ENCODE results near the gene NUP153. TPM values are rescaled to one million over a fixed set of nuclear protein-coding genes. Genes with fewer than 3 reads are reported as not detected.

The NUP153 gene
- polyA plus RNA-seq, 1 of the 3 experiments (the other 2 are of a cell fraction): 10.5 TPM

- Histone ChIP-seq H4K20me1 (ENCODE audit: insufficient read depth) (no peaks in the 10 kb centered on the region), H3K4me3 (ENCODE audit: low read depth in 2 of 2, low read length in 1 of 2) (no peak overlapping the region), H3K4me1 (ENCODE audit: control insufficient read depth in 1 of 2, insufficient read depth in 2 of 2, low read depth in 1 of 2, low read length in 1 of 2) (no peaks in the 10 kb centered on the region), H3K36me3 (replicated peaks in 1 of 2; ENCODE audit: control insufficient read depth in 1 of 2, insufficient read depth in 2 of 2, low read length in 1 of 2) (peaks cover 70 to 84% of the 10 kb centered on the region in 2 experiments), H2AFZ (ENCODE audit: low read depth) (no peak overlapping the region), H3K9me2 (no peaks in the 10 kb centered on the region), H3K9ac (no peak overlapping the region), H3K79me2 (ENCODE audit: insufficient read depth) (peaks cover 69% of the 10 kb centered on the region), H3K27ac (ENCODE audit: low read depth in 2 of 2, low read length in 1 of 2) (no peak overlapping the region; a peak in 1 of 4 replicates), H3K27me3 (ENCODE audit: insufficient read depth) (no peaks in the 10 kb centered on the region), H3F3A (replicated peaks; ENCODE audit: insufficient read depth) (peaks cover 11% of the 10 kb centered on the region), H3K4me2 (no peak overlapping the region), H3K9me3 (no peaks in the 10 kb centered on the region)
- WGBS (ENCODE audit: low lambda C conversion rate): 97% methylated on average over 1 of the region's 1 CpG
- POLR2A ChIA-PET: no interaction called here
- no peak for TF ChIP-seq GATA2 (CRISPR knock-in tag; IDR thresholded peaks at IDR 0.05)
- TF ChIP-seq, protein P1, sequence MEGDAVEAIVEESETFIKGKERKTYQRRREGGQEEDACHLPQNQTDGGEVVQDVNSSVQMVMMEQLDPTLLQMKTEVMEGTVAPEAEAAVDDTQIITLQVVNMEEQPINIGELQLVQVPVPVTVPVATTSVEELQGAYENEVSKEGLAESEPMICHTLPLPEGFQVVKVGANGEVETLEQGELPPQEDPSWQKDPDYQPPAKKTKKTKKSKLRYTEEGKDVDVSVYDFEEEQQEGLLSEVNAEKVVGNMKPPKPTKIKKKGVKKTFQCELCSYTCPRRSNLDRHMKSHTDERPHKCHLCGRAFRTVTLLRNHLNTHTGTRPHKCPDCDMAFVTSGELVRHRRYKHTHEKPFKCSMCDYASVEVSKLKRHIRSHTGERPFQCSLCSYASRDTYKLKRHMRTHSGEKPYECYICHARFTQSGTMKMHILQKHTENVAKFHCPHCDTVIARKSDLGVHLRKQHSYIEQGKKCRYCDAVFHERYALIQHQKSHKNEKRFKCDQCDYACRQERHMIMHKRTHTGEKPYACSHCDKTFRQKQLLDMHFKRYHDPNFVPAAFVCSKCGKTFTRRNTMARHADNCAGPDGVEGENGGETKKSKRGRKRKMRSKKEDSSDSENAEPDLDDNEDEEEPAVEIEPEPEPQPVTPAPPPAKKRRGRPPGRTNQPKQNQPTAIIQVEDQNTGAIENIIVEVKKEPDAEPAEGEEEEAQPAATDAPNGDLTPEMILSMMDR (IDR thresholded peaks at IDR 0.05): no peak
- CTCF ChIA-PET: interaction anchor here (4.3 kb wide), 1 partner anchor 15 kb away, joined by 16 read pairs; no protein-coding TSS in a partner anchor
- no peak for DNase-seq
Measured at GRCh38 chr6:17624396-17624795, 82.3 kb downstream of the NUP153 start.

DNA sequence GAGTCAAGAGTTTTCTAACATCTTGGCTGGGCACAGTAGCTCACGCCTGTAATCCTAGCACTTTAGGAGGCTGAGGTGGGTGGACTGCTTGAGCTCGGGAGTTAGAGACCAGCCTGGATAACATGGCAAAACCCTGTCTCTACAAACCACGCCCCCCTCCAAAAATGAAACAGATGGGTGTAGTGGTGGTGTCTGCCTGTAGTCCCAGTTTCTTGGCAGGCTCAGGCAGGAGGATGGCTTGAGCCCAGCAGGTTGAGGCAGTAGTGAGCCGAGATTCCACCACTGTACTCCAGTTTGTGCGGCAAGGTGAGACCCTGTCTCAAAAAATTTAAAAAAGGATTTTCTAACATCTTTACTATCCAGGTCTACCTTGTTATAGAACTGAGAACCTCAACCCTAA is 84.6 kb downstream of the NUP153 start:
- peaks cover 53 to 79% of the 10 kb centered on the region in 2 experiments for H3K36me3 ChIP-seq (replicated peaks in 1 of 2; ENCODE audit: control insufficient read depth in 1 of 2, insufficient read depth in 2 of 2, low read length in 1 of 2)

More for the DNA sequence above, 84.6 kb downstream of the NUP153 start:
- Histone ChIP-seq H3K4me1 (ENCODE audit: control insufficient read depth in 1 of 2, insufficient read depth in 2 of 2, low read depth in 1 of 2, low read length in 1 of 2) (no peaks in the 10 kb centered on the region), H3F3A (replicated peaks; ENCODE audit: insufficient read depth) (peaks cover 11% of the 10 kb centered on the region), H3K4me3 (ENCODE audit: low read depth in 2 of 2, low read length in 1 of 2) (no peak overlapping the region), H3K9me3 (no peaks in the 10 kb centered on the region), H3K4me2 (no peak overlapping the region), H3K9ac (no peak overlapping the region), H3K9me2 (no peaks in the 10 kb centered on the region), H3K79me2 (ENCODE audit: insufficient read depth) (peaks cover 74% of the 10 kb centered on the region), H4K20me1 (ENCODE audit: insufficient read depth) (no peaks in the 10 kb centered on the region), H3K27me3 (ENCODE audit: insufficient read depth) (no peaks in the 10 kb centered on the region), H2AFZ (ENCODE audit: low read depth) (no peak overlapping the region), H3K27ac (ENCODE audit: low read depth in 2 of 2, low read length in 1 of 2) (no peak overlapping the region)
- ChIA-PET POLR2A (no interaction called here), CTCF (no interaction called here)
- no peak for DNase-seq
- TF ChIP-seq USF2 (IDR thresholded peaks at IDR 0.05; ENCODE audit: borderline replicate concordance, low read depth, low read length) (no peak), MAX (IDR thresholded peaks at IDR 0.05; ENCODE audit: low read depth) (no peak), YY1 (IDR thresholded peaks at IDR 0.05; ENCODE audit: low read depth) (no peak), FOXJ3 (CRISPR knock-in tag; IDR thresholded peaks at IDR 0.05) (no peak), SIN3A (IDR thresholded peaks at IDR 0.05; ENCODE audit: borderline replicate concordance, low read depth, low read length) (no peak), TCF12 (IDR thresholded peaks at IDR 0.05) (no peak), EP300 (IDR thresholded peaks at IDR 0.05; ENCODE audit: borderline replicate concordance in 1 of 2, low read depth in 1 of 2, low read length in 1 of 2) (no peak), NFIC (IDR thresholded peaks at IDR 0.05; ENCODE audit: borderline replicate concordance) (no peak), RCOR1 (IDR thresholded peaks at IDR 0.05; ENCODE audit: low read length) (no peak), MEF2A (IDR thresholded peaks at IDR 0.05; ENCODE audit: borderline replicate concordance, low read depth) (no peak), FOSL2 (IDR thresholded peaks at IDR 0.05; ENCODE audit: borderline replicate concordance, low read depth) (no peak), EZH2phosphoT487 (IDR thresholded peaks at IDR 0.05; ENCODE audit: borderline replicate concordance, low read depth) (no peak)
- TF ChIP-seq, protein P2, sequence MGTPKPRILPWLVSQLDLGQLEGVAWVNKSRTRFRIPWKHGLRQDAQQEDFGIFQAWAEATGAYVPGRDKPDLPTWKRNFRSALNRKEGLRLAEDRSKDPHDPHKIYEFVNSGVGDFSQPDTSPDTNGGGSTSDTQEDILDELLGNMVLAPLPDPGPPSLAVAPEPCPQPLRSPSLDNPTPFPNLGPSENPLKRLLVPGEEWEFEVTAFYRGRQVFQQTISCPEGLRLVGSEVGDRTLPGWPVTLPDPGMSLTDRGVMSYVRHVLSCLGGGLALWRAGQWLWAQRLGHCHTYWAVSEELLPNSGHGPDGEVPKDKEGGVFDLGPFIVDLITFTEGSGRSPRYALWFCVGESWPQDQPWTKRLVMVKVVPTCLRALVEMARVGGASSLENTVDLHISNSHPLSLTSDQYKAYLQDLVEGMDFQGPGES (IDR thresholded peaks at IDR 0.05; ENCODE audit: low read depth, low read length): no peak
- 99% methylated on average over 5 of the region's 5 CpGs for WGBS (ENCODE audit: low lambda C conversion rate)

All from SK-N-SH (cell line).